ENCODE measurements around the gene KIF1B.

- TF ChIP-seq ZNF548 (tag by site-specific recombination; IDR thresholded peaks at IDR 0.05), result no peak
- TF ChIP-seq ZSCAN16 (tag by site-specific recombination; IDR thresholded peaks at IDR 0.05), result no peak
- no peak for TF ChIP-seq ZNF639 (tag by site-specific recombination; IDR thresholded peaks at IDR 0.05)
- no peak for TF ChIP-seq ATF2 (tag by site-specific recombination; IDR thresholded peaks at IDR 0.05; ENCODE audit: low read depth)
These were observed 76.8 kb downstream of the KIF1B start for GRCh38 chr1:10287023-10287645.
